GM21367 (cell line): ENCODE data around the gene USPL1.
"Not testable (repeated sequence)": the region's sequence is repeated elsewhere in the genome, so short reads cannot be mapped to it uniquely, and the experiment has no call there.

ENCODE experiments used
- ATAC-seq: cut with Tn5 transposase; IDR thresholded peaks from one replicate; pipeline ENCODE4 v1.9.1; 2021; ENCODE audit not compliant: unreplicated experiment

USPL1 gene

GRCh38 chr13:30617315-30618185 lies at the start of gene USPL1:
USPL1 (plus strand) TSS chr13:30617920; CDS start chr13:30621141, 3,221 bp downstream.
- peak; percentile 78 for ATAC-seq

DNA sequence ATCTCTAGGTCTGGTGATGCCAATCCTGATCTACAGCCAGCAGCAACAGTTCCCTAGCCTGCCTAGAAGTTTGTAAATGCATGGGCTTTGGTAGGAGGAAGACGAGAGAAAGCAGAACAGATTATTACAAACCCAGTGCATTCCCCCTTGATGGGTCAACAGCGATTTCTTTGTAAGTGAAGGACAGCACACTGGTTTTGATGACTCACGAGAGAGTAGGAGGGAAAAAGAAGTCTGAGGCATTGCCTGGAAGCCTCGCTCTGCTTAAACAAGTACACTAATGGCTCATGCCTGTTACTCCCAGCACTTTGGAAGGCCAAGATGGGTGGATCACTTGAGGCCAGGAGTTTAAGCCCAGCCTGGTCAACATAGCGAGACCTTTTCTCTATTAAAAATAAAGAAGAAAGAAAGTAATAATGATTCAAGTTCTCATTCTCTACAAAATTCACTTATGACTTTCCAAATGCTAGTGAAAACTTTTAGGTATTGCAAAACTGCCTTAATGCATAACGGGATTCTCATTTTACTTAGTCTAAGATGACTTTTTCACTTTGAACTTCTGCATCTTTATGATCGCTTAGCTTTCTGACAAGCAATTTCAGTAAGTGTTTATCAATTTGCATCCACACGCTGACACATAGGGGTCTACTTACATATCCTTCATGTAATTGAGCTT lies 47.7 kb upstream of the USPL1 start:
- no peak for ATAC-seq

DNA sequence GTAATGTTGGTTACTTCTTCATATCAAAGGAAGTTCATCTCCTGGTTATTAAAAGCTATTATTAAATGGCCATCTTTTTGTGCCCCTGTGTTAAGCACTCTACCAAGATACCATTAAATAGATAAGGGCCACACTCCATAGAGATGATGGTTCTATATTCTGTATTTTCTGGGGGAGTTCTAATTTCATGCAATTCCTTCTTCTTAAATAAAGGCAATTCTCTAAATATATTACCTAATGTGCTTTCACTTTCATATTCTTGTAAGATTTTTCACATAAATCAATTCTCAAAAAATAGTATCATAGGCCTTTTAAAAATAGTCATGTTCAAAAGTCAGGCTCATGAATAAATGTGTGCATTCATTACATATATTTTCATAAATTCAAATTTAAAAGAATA lies 47.0 kb upstream of the USPL1 start:
- no peak for ATAC-seq

DNA sequence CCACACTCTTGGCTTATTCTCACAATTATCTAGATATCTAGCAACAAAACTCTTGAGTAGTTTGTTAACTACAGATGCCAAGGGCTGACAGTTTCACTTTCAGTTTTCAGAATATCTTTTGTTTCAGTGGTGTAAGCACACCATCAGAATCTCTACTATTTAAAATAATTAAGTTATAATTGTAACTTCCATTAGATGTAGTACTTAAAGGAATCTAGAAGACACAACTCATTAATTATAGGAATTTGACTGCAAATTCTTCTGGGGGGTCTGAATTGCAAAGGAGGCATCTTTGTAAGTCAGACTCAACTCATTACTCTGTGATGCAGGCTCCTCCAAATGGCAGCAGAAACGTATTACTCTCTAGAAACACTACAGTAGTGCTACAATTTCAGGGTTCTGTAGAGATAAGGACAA lies 44.9 kb upstream of the USPL1 start:
- peak; percentile 63 for ATAC-seq

DNA sequence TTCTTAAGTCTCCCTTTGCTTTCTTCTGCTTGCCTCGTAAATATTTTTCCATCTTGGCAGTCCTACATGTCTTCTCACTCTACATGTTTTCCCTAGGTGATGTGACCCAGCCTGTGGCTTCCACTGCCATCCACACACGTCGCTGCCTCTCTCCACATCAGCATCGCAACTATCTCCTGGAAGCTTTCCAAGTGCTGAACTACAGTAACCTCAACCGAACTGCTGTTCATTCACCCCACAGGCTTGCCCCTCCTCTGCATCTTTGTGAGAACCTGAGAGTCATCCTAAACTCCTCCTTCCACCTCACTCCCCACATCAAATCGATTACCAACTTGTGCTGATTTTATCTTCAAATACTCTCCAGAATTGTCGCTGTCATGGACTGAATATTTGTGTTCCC lies 41.2 kb upstream of the USPL1 start:
- ATAC-seq = no peak

- ATAC-seq = peak; percentile 47
Observed at GRCh38 chr13:30577401-30577852, 40.3 kb upstream of the USPL1 start.

DNA sequence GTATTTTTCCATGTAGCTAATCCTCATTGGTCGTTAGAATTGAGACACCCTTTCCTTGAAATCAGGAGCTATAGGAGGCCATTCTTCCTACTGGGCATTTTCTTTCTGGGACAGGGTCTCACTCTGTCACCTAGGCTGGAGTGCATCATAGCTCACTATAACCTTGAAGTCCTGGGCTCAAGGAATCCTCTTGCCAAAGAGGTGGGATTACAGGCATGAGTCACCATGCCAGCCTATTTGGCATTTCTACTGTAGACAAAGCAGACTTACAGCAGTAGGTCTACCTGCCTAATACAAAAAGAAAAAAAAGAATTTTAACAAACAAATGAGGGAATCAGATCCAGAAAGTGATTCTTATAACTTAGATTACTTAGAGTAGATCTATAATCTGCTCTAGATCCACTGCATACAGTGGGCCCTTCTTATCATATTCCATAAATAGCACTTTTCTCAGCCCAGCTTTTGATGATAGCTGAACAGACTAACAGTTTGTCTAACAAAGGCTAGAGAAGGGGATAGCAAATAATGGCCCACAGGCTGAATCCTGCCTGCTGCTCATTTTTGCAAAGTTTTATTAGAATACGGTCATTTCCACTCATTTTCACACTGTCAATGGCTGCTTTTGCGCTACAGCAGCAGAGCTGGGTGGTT lies 36.7 kb upstream of the USPL1 start:
- no peak for ATAC-seq

- no peak for ATAC-seq
Observed at GRCh38 chr13:30581582-30581981, 36.1 kb upstream of the USPL1 start.

- no peak for ATAC-seq
Observed at GRCh38 chr13:30584051-30584731, 33.5 kb upstream of the USPL1 start.

- ATAC-seq = no peak
Observed at GRCh38 chr13:30585748-30586262, 31.9 kb upstream of the USPL1 start.

GRCh38 chr13:30587231-30587630 lies 30.5 kb upstream of the USPL1 start:
- no peak for ATAC-seq

GRCh38 chr13:30587739-30588138 lies 30.0 kb upstream of the USPL1 start:
- no peak for ATAC-seq

DNA sequence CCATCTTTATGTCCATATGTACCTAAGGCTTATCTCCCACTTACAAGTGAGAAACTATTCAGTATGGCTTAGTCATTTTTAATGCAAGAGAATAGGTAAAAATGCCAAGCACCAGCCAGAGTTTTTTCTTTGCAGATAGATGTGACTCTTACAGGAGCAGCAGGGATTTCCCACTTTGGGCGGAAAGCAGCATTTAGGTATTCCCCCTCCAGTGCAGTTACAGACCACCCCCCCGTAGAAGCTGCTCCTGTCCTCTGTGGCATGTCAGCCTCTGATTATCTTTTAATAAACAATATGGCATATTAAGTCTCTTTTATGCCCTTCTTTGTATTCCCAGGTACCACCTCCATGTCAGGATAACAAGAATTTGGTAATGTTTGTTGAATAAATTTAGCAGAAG lies 24.7 kb upstream of the USPL1 start:
- ATAC-seq = no peak

- no peak for ATAC-seq
Observed at GRCh38 chr13:30600496-30600895, 17.2 kb upstream of the USPL1 start.

DNA sequence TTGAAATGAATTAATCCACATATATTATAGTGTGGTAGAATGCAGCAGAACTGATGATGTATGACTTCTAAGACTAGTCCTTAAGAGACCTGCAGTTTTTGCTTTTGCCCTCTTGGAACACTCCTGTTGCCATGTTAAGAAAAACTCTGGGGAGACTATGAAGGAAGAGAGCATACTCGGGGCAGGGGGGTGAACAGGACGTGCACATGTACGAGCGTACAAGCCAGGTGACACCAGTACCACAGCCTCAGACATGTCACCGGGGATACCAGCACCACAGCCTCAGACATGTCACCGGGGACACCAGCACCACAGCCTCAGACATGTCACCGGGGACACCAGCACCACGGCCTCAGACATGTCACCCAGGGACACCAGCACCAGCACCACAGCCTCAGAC lies 15.9 kb upstream of the USPL1 start:
- no peak for ATAC-seq

DNA sequence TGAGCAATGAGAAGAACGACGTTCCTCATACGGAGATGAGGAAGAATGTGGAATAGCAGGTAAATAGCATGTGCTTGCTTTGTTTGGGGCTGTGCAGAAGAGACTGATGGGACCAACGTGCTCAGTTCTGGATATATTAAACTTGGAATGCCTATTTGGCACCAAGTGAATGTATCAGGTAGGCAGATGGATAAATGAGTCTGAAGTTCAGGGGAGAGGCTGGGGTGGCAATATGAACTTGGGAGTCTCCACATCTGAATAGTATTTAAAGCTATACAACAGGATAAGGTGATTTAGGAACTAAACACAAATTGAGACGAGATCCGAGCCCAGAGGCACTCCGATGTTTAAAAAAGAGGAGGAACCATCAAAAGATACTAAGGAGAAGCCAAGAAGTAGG lies 12.7 kb upstream of the USPL1 start:
- ATAC-seq = no peak

GRCh38 chr13:30607186-30607585 lies 10.5 kb upstream of the USPL1 start:
- ATAC-seq = not testable (repeated sequence)

DNA sequence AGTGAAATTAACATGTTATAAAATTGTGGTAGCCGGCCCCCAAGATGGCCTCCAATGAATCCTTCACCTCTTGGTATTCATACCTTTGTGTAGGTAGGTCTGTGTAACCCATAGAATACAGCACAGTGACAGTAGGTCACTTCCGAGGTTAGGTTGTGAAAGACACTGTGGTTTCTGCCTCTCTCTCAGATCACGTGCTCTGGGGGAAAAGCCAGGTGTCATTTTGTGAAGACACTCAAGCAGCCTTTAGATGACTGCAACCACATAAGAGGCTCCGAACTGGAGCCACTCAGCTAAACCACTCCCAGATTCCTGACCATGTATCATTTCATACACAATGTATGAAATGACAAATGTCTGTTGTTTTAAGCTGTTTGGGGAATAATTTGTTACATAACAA lies 9.8 kb upstream of the USPL1 start:
- ATAC-seq = peak; percentile 94

DNA sequence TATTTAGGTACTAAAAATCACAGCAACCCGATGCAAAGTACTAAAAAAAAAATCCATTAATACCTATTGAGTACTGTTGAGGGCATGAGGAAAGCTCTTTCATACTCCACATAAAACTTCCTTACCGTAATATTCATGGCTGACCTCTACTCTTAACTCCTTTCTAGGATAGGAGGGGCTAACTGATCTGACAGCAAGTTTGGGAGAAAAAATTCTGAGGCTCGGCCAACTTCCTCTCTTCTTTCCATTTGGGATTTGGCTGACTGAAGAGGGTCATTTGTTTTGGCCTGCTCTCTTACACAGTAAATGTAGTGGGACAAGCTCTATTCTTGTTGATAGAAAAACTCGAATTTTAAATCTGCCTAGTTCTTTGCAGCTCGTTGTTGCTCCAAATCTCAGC lies 9.4 kb upstream of the USPL1 start:
- ATAC-seq = no peak

GRCh38 chr13:30610311-30610710 lies 7.4 kb upstream of the USPL1 start:
- ATAC-seq = no peak

DNA sequence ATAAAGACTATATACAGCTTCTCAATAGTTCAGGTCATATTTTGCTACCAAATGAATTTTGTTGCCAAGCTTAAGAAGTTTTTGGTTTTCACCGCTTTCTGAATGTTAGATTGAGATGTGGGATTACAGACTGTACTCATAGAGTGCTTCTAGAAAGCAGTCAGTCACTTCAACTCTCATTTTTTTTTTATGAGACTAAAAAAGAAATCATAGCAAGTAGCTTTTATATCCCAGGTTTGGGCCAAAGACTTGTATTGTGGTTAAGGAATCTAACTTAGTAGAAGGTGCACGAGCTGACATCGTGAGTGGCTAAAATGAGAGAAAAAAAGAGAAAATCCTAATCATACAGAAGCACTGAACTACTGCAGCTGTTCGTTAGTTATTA lies 2.2 kb upstream of the USPL1 start:
- no peak for ATAC-seq
